HAP-1 (cell line): ENCODE results near the gene RNF207.

Source experiments
- DNase-seq, 2 experiments: peaks; one replicate each; pipeline ENCODE4 v3.0.0-alpha.2; 2016 to 2020; ENCODE audit warnings: low spot score in 2 of 2
- H3K27me3 ChIP-seq: fragments of 250-450 bp; sonication (Bioruptor Pico); 2 replicates; pipeline ENCODE4 v1.5.1; 2020; ENCODE audit warnings: low read depth, mild to moderate bottlenecking, moderate library complexity
- H3K36me3 ChIP-seq: fragments of 250-450 bp; sonication (Bioruptor Pico); replicated peaks from 2 replicates; pipeline ENCODE4 v1.5.1; 2020; ENCODE audit warnings: mild to moderate bottlenecking
- H3K4me1 ChIP-seq: fragments of 250-450 bp; sonication (Bioruptor Pico); 2 replicates; pipeline ENCODE4 v1.5.1; 2020; ENCODE audit warnings: mild to moderate bottlenecking
- H3K4me3 ChIP-seq: fragments of 250-450 bp; sonication (Bioruptor Pico); 2 replicates; pipeline ENCODE4 v1.5.1; 2020; ENCODE audit warnings: mild to moderate bottlenecking, moderate library complexity
- H3K9me3 ChIP-seq: fragments of 250-450 bp; sonication (Bioruptor Pico); 2 replicates; pipeline ENCODE4 v1.5.1; 2020; ENCODE audit warnings: mild to moderate bottlenecking, moderate library complexity
- in situ Hi-C: fragments of 300-500 bp; cut with MboI; formaldehyde crosslinking; loops from 3 replicates; pipeline ENCODE4 v1.14.3; 2020; ENCODE audit warnings: low sequenced_read_pairs, inconsistent platforms, mixed read lengths

Gene RNF207

GRCh38 chr1:6179564-6180175 is 26.2 kb upstream of the RNF207 start:
- in situ Hi-C loops: loop anchor here (10.0 kb wide), 1 partner anchor 125 kb away; no protein-coding TSS in a partner anchor
- Histone ChIP-seq H3K4me1 (no peaks in the 10 kb centered on the region), H3K9me3 (no peaks in the 10 kb centered on the region), H3K27me3 (peaks cover 45% of the 10 kb centered on the region), H3K36me3 (peaks cover 5% of the 10 kb centered on the region; the same call in 1 of the 2 replicates), H3K4me3 (no peak overlapping the region)
- DNase-seq: no peak

GRCh38 chr1:6180268-6180706 is 25.6 kb upstream of the RNF207 start, which contains the start of gene CHD5:
TSS of gene CHD5 (minus strand) at chr1:6180321. CDS start at chr1:6180023, 298 bp downstream.
- no peaks in the 10 kb centered on the region for H3K9me3 ChIP-seq
- H3K36me3 ChIP-seq: peaks cover 9% of the 10 kb centered on the region; the same call in 1 of the 2 replicates
- no peak for DNase-seq
- no peak within 1 kb of the TSS for H3K4me3 ChIP-seq
- peaks cover 45% of the 10 kb centered on the region for H3K27me3 ChIP-seq
- in situ Hi-C loops: no loop called here
- peaks cover under 1% of the 10 kb centered on the region; the same call in 1 of the 2 replicates for H3K4me1 ChIP-seq

- H3K36me3 ChIP-seq: peaks cover 14% of the 10 kb centered on the region
- peaks cover 6% of the 10 kb centered on the region; the same call in 1 of the 2 replicates for H3K4me1 ChIP-seq
- no peak overlapping the region for H3K4me3 ChIP-seq
- peaks cover 45% of the 10 kb centered on the region for H3K27me3 ChIP-seq
- peak in 1 of 2 experiments; percentile 30 for DNase-seq
- in situ Hi-C loops: no loop called here
- no peaks in the 10 kb centered on the region for H3K9me3 ChIP-seq
Observed at GRCh38 chr1:6180707-6181311, 25.1 kb upstream of the RNF207 start.

GRCh38 chr1:6181347-6181770 is 24.6 kb upstream of the RNF207 start:
- H3K36me3 ChIP-seq: peaks cover 18% of the 10 kb centered on the region
- H3K4me1 ChIP-seq: peaks cover 6% of the 10 kb centered on the region; the same call in 1 of the 2 replicates
- no peak overlapping the region for H3K4me3 ChIP-seq
- in situ Hi-C loops: no loop called here
- H3K9me3 ChIP-seq: no peaks in the 10 kb centered on the region
- DNase-seq: no peak
- peaks cover 45% of the 10 kb centered on the region for H3K27me3 ChIP-seq

- peak in 1 of 2 experiments; percentile 10 for DNase-seq
- H3K4me1 ChIP-seq: peaks cover 6% of the 10 kb centered on the region; the same call in 1 of the 2 replicates
- no peak overlapping the region for H3K4me3 ChIP-seq
- in situ Hi-C loops: no loop called here
- H3K27me3 ChIP-seq: peaks cover 24% of the 10 kb centered on the region
- peaks cover 36% of the 10 kb centered on the region for H3K36me3 ChIP-seq
- no peaks in the 10 kb centered on the region for H3K9me3 ChIP-seq
Observed at GRCh38 chr1:6183520-6183989, 22.4 kb upstream of the RNF207 start.

GRCh38 chr1:6184083-6184783 is 21.7 kb upstream of the RNF207 start:
- Histone ChIP-seq H3K4me3 (no peak overlapping the region), H3K36me3 (peaks cover 43% of the 10 kb centered on the region), H3K27me3 (peaks cover 17% of the 10 kb centered on the region), H3K9me3 (no peaks in the 10 kb centered on the region), H3K4me1 (peaks cover 6% of the 10 kb centered on the region; the same call in 1 of the 2 replicates)
- in situ Hi-C loops: no loop called here
- DNase-seq: no peak

- Histone ChIP-seq H3K9me3 (no peaks in the 10 kb centered on the region), H3K27me3 (peaks cover 17% of the 10 kb centered on the region), H3K4me3 (no peak overlapping the region), H3K36me3 (peaks cover 52% of the 10 kb centered on the region), H3K4me1 (peaks cover 6% of the 10 kb centered on the region; the same call in 1 of the 2 replicates)
- DNase-seq: peak in 1 of 2 experiments; percentile 5
- in situ Hi-C loops: no loop called here
Observed at GRCh38 chr1:6185151-6185550, 20.8 kb upstream of the RNF207 start.

- peaks cover 13% of the 10 kb centered on the region for H3K27me3 ChIP-seq
- peaks cover 59% of the 10 kb centered on the region for H3K36me3 ChIP-seq
- in situ Hi-C loops: no loop called here
- DNase-seq: peak; percentile 5 to 61
- H3K4me3 ChIP-seq: no peak overlapping the region
- H3K9me3 ChIP-seq: no peaks in the 10 kb centered on the region
- peaks cover 6% of the 10 kb centered on the region; the same call in 1 of the 2 replicates for H3K4me1 ChIP-seq
Observed at GRCh38 chr1:6185635-6186382, 20.1 kb upstream of the RNF207 start.

GRCh38 chr1:6188466-6188865 is 17.5 kb upstream of the RNF207 start:
- in situ Hi-C loops: no loop called here
- no peak for DNase-seq
- no peaks in the 10 kb centered on the region for H3K27me3 ChIP-seq
- no peaks in the 10 kb centered on the region for H3K9me3 ChIP-seq
- no peak overlapping the region for H3K4me3 ChIP-seq
- H3K36me3 ChIP-seq: peaks cover 82% of the 10 kb centered on the region
- H3K4me1 ChIP-seq: peaks cover 6% of the 10 kb centered on the region; the same call in 1 of the 2 replicates

- in situ Hi-C loops: no loop called here
- Histone ChIP-seq H3K9me3 (no peaks in the 10 kb centered on the region), H3K4me3 (no peak overlapping the region), H3K36me3 (peaks cover 93% of the 10 kb centered on the region), H3K4me1 (no peaks in the 10 kb centered on the region), H3K27me3 (no peaks in the 10 kb centered on the region)
- no peak for DNase-seq
Observed at GRCh38 chr1:6191968-6192367, 14.0 kb upstream of the RNF207 start.

GRCh38 chr1:6197746-6198427 is 8.0 kb upstream of the RNF207 start:
- DNase-seq: no peak
- Histone ChIP-seq H3K4me1 (peaks cover 6% of the 10 kb centered on the region; the same call in 1 of the 2 replicates), H3K27me3 (no peaks in the 10 kb centered on the region), H3K4me3 (peak overlapping the region; percentile 94), H3K36me3 (peaks cover 55% of the 10 kb centered on the region), H3K9me3 (no peaks in the 10 kb centered on the region)
- in situ Hi-C loops: no loop called here

GRCh38 chr1:6198646-6199297 is 7.1 kb upstream of the RNF207 start:
- Histone ChIP-seq H3K4me3 (peak overlapping the region; percentile 94), H3K27me3 (no peaks in the 10 kb centered on the region), H3K4me1 (peaks cover 6% of the 10 kb centered on the region; the same call in 1 of the 2 replicates), H3K36me3 (peaks cover 46% of the 10 kb centered on the region), H3K9me3 (no peaks in the 10 kb centered on the region)
- DNase-seq: peak in 1 of 2 experiments; percentile 36
- in situ Hi-C loops: no loop called here
